Liver (tissue), 9 donors: ENCODE results near the gene TLE1. TPM values are rescaled to one million over a fixed set of nuclear protein-coding genes. Genes with fewer than 3 reads are reported as not detected.

Experiments used
- DNase-seq: peaks from one replicate; pipeline ENCODE4 v3.0.0-alpha.2; 2017; ENCODE audit warnings: low spot score
- H3K27ac ChIP-seq, 2 donors: one replicate each; pipeline ENCODE4 v1.7.0; 2013; ENCODE audit warnings: inconsistent platforms in 2 of 2, low read length in 2 of 2, control low read depth in 1 of 2, low read depth in 1 of 2, mild to moderate bottlenecking in 1 of 2
- H3K27me3 ChIP-seq, 4 donors: one replicate each; pipeline versions ENCODE4 v1.6.1 to v1.7.0; 2013; ENCODE audit warnings: low read length in 3 of 4, inconsistent platforms in 1 of 4, mild to moderate bottlenecking in 1 of 4, moderate library complexity in 1 of 4; ENCODE audit not compliant: control insufficient read depth in 4 of 4, insufficient read depth in 4 of 4
- H3K36me3 ChIP-seq, 4 donors: one replicate each; pipeline versions ENCODE4 v1.6.1 to v1.7.0; 2013; ENCODE audit warnings: low read length in 3 of 4, mild to moderate bottlenecking in 3 of 4, low read depth in 1 of 4, moderate library complexity in 1 of 4; ENCODE audit not compliant: control insufficient read depth in 4 of 4, insufficient read depth in 3 of 4
- H3K4me1 ChIP-seq, 4 donors: one replicate each; pipeline versions ENCODE4 v1.6.1 to v1.7.0; 2013; ENCODE audit warnings: low read length in 3 of 4, mild to moderate bottlenecking in 3 of 4, moderate library complexity in 1 of 4; ENCODE audit not compliant: control insufficient read depth in 4 of 4, insufficient read depth in 4 of 4
- H3K4me3 ChIP-seq, 3 donors: one replicate each; pipeline versions ENCODE4 v1.6.1 to v1.7.0; 2013; ENCODE audit warnings: low read length in 3 of 3, control low read depth in 1 of 3, low read depth in 1 of 3, mild to moderate bottlenecking in 1 of 3
- H3K9ac ChIP-seq, 2 donors: one replicate each; pipeline ENCODE4 v1.7.0; 2013; ENCODE audit warnings: low read length in 2 of 2, mild to moderate bottlenecking in 2 of 2, moderate library complexity in 2 of 2, control low read depth in 1 of 2, low read depth in 1 of 2
- H3K9me3 ChIP-seq, 4 donors: one replicate each; pipeline versions ENCODE4 v1.6.1 to v1.7.0; 2013; ENCODE audit warnings: low read length in 3 of 4; ENCODE audit not compliant: control insufficient read depth in 4 of 4
- HNF4G ChIP-seq: IDR thresholded peaks from 2 replicates; pipeline ENCODE4 v1.6.1; 2016; ENCODE audit warnings: antibody characterized with exemption
- JUND ChIP-seq, 2 donors: IDR thresholded peaks; 2 replicates each; pipeline ENCODE4 v1.6.1; 2016; ENCODE audit warnings: antibody characterized with exemption in 2 of 2
- MAX ChIP-seq: IDR thresholded peaks from 2 replicates; pipeline ENCODE4 v1.6.1; 2016; ENCODE audit warnings: antibody characterized with exemption
- NR2F2 ChIP-seq: IDR thresholded peaks from 2 replicates; pipeline ENCODE4 v1.6.1; 2016; ENCODE audit warnings: antibody characterized with exemption
- REST ChIP-seq: IDR thresholded peaks from 2 replicates; pipeline ENCODE4 v1.6.1; 2016; ENCODE audit warnings: antibody characterized with exemption, mild to moderate bottlenecking
- RXRA ChIP-seq, 2 donors: IDR thresholded peaks; 2 replicates each; pipeline ENCODE4 v1.6.1; 2017 to 2018; ENCODE audit warnings: antibody characterized with exemption in 2 of 2, mild to moderate bottlenecking in 1 of 2
- SP1 ChIP-seq: IDR thresholded peaks from 2 replicates; pipeline ENCODE4 v1.6.1; 2018; ENCODE audit warnings: antibody characterized with exemption, mild to moderate bottlenecking
- TAF1 ChIP-seq: conservative IDR thresholded peaks from 2 replicates; pipeline ENCODE4 v1.6.1; 2016; ENCODE audit warnings: antibody characterized with exemption, mild to moderate bottlenecking
- YY1 ChIP-seq: IDR thresholded peaks from 2 replicates; pipeline ENCODE4 v1.6.1; 2016; ENCODE audit warnings: antibody characterized with exemption, mild to moderate bottlenecking
- ZBTB33 ChIP-seq: IDR thresholded peaks from 2 replicates; pipeline ENCODE4 v1.6.1; 2016; ENCODE audit warnings: antibody characterized with exemption
- WGBS: extraction: QIAGEN DNeasy Blood & Tissue Kit; methylation state at CpG from one replicate; pipeline ENCODE4 v1.1.7; 2013; 5-methylcytosine and 5-hydroxymethylcytosine counted together
- polyA plus RNA-seq, 2 donors: library from polyadenylated mRNA; stranded (reverse) in 1 of 2; unstranded in 1 of 2; fragments of 200-250 nt in 1 of 2; fragments of >200 nt in 1 of 2; fragmentation: Nextera tagmentation in 1 of 2; extraction: Ambion mirVana in 1 of 2; gene quantifications; one replicate each; pipeline versions ENCODE4 v1.2.1 to v1.2.3, GENCODE V29; 2013 to 2015
- total RNA-seq, 2 donors: library from RNA; depleted of rRNA; stranded (reverse); fragments of >200 nt; gene quantifications; one replicate each; pipeline ENCODE4 v1.2.3, GENCODE V29; 2014
- donor health status: healthy.
- donor health status: healthy.
- donor health status: healthy.
- donor health status: healthy.
- donor health status: healthy.

TLE1 gene
- total and polyA plus RNA-seq, 4 donors, result 25.2 to 45.4 (median 25.7) TPM

GRCh38 chr9:81656004-81656403, 33.3 kb downstream of the TLE1 start:
- H3K9ac ChIP-seq, result no peak overlapping the region
- H3K4me1 ChIP-seq, result peaks cover 0 to 16% (median 8%) of the 10 kb centered on the region in 4 donors
- peaks cover 4 to 14% (median 7%) of the 10 kb centered on the region in 4 donors for H3K36me3 ChIP-seq
- no peak for TF ChIP-seq HNF4G
- TF ChIP-seq JUND (IDR thresholded peaks at IDR 0.05), result no peak
- TF ChIP-seq MAX, result no peak
- TF ChIP-seq YY1, result no peak
- TF ChIP-seq TAF1, result no peak
- peak; percentile 22 for TF ChIP-seq SP1
- TF ChIP-seq NR2F2, result no peak
- TF ChIP-seq REST, result no peak
- no peak overlapping the region for H3K27ac ChIP-seq
- DNase-seq, result no peak
- no peaks in the 10 kb centered on the region for H3K27me3 ChIP-seq
- WGBS, result 41% methylated on average over 3 of the region's 3 CpGs
- no peaks in the 10 kb centered on the region for H3K9me3 ChIP-seq
- no peak overlapping the region for H3K4me3 ChIP-seq

GRCh38 chr9:81653240-81653639, 36.1 kb downstream of the TLE1 start:
- H3K9me3 ChIP-seq, result no peaks in the 10 kb centered on the region
- no peak for TF ChIP-seq RXRA (IDR thresholded peaks at IDR 0.05)
- no peak for DNase-seq
- no peaks in the 10 kb centered on the region for H3K27me3 ChIP-seq
- WGBS, result 95% methylated on average over 3 of the region's 3 CpGs
- H3K4me1 ChIP-seq, result peaks cover 0 to 16% (median 8%) of the 10 kb centered on the region in 4 donors
- H3K27ac ChIP-seq, result no peak overlapping the region
- peaks cover 9 to 28% (median 18%) of the 10 kb centered on the region in 4 donors for H3K36me3 ChIP-seq
- H3K9ac ChIP-seq, result no peak overlapping the region
- no peak overlapping the region for H3K4me3 ChIP-seq

- no peak overlapping the region for H3K27ac ChIP-seq
- WGBS, result 88% methylated on average over 7 of the region's 7 CpGs
- H3K4me1 ChIP-seq, result peaks cover 0 to 14% (median 7%) of the 10 kb centered on the region in 4 donors
Measured at GRCh38 chr9:81652058-81652687, 37.2 kb downstream of the TLE1 start.

More at GRCh38 chr9:81652058-81652687, 37.2 kb downstream of the TLE1 start:
- Histone ChIP-seq H3K36me3 (peaks cover 9 to 28% (median 22%) of the 10 kb centered on the region in 4 donors), H3K4me3 (no peak overlapping the region), H3K9ac (no peak overlapping the region), H3K27me3 (no peaks in the 10 kb centered on the region), H3K9me3 (no peaks in the 10 kb centered on the region)
- no peak for DNase-seq
- TF ChIP-seq ZBTB33, result no peak
- TF ChIP-seq SP1, result no peak
